ENCODE data around the gene MPZL3.

- no peak for TF ChIP-seq POLR2AphosphoS5 (IDR thresholded peaks at IDR 0.05)
- TF ChIP-seq POLR2A (IDR thresholded peaks at IDR 0.05): no peak
- no peak for TF ChIP-seq CTCF (IDR thresholded peaks at IDR 0.05)
These were observed 34.8 kb upstream of the MPZL3 start for GRCh38 chr11:118287006-118287405.

Measured in upper lobe of left lung (tissue), 4 donors.